Stimulated activated CD8-positive, alpha-beta memory T cell treated with anti-CD3 and anti-CD28 coated beads, Interleukin-4, amount 100 ng/mL, for 1 hour (primary cell): ENCODE measurements around the gene UVRAG.
"Not testable (repeated sequence)": the region's sequence is repeated elsewhere in the genome, so short reads cannot be mapped to it uniquely, and the experiment has no call there.

Experiments used
- DNase-seq, 2 donors: peaks; one replicate each; pipeline ENCODE4 v3.0.0-alpha.2; 2020; ENCODE audit warnings: low read depth in 2 of 2, low spot score in 1 of 2

UVRAG gene

GRCh38 chr11:75946531-75947530 is 131.8 kb downstream of the UVRAG start:
- no peak for DNase-seq

DNA sequence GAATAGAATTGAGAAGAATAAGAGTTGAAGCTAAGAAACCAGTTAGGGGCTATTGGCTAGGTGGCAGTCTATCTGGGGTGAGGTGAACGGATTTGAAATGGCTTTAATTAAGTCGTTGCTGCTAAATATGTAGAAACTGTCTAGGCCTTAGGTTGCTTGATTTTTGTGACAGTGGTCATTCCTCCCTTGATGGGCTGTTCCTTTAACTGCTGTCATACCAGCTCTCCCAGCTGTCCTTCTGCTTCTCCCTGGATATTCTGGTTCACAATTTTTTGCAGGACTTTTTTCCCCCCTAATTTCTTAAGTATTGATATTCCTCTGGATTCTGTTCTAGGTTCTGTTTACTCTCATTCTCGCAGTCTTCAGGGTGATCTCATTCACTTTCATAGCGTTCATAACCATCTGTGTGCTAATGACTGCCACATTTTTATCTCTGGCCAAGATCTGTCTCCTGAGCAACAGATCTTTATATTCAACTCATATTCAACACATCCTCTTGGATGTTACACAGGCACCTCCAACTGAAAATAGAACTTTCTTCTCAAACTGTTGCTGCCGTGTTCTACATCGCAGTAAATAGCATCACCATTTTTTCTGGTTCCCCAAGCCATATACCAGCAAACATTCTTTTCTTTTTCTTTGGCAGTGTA is 134.1 kb downstream of the UVRAG start:
- no peak for DNase-seq

- no peak for DNase-seq
Observed at GRCh38 chr11:75950141-75950540, 135.1 kb downstream of the UVRAG start.

DNA sequence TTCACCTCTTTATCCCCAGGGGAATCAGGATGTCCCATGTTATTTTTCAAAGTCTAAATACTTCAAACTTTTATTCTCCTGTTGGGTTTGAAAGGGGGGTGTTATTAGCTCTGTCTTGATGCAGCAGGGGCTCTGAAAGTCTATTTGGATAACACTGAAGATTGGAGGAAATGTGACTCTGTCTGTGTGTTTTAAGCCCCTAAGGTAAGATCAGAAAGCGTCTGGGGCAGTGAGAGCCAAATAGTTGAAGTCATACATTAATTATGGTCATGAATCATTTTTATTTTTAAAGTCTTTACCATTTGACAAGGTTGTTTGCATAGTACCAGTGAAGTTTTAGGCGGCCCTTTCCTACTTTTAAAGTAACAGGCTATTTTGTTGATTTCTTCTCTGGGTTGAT is 139.0 kb downstream of the UVRAG start:
- DNase-seq: no peak

GRCh38 chr11:75955443-75955842 is 140.4 kb downstream of the UVRAG start:
- DNase-seq: no peak

DNA sequence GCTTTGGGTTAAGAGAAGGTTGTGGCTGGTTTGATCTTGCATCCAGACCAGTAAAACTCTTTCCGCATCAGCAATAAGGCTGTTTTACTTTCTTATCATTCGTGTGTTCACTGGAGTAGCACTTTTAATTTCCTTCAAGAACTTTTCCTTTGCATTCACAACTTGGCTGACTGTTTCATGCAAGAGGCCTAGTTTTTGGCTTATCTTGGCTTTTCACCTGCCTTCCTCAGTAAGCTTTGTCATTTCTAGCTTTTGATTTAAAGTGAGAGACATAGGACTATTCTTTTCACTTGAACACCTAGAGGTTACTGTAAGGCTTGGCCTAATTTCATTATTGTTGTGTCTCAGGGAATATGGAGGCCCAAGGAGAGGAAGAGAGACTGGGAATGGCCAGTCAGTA is 144.5 kb downstream of the UVRAG start:
- DNase-seq: no peak

GRCh38 chr11:75964071-75964470 is 149.1 kb downstream of the UVRAG start:
- no peak for DNase-seq

GRCh38 chr11:75966537-75967287 is 151.7 kb downstream of the UVRAG start:
- DNase-seq: no peak

DNA sequence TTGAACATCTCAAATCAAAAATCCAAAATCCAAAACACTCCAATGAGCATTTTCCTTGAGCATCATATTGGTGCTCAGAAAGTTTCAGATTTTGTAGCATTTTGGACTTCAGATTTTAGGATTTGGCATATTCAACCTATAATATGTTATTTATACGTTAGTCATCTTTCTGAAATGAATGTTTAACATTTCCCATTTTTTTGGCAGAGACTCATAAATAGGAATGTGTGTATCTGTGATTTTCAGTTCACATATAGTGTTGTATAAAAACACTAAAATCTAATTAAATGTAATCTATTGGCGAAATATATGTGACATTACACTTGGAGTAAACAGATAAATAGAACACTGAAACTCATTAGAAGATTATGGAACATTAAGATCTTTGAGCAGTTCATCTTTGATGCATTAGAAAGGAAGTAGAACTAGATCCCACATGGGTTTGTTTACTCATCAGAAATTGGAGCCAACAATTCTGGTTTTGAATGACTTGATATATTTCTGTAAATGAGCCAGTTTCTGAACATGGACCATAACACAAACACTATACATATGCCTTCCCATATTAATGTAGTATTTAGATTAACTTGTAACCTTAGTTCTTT is 153.1 kb downstream of the UVRAG start:
- no peak for DNase-seq

- DNase-seq: no peak
Observed at GRCh38 chr11:75969626-75970308, 154.8 kb downstream of the UVRAG start.

- DNase-seq: not testable (repeated sequence)
Observed at GRCh38 chr11:75973710-75974109, 158.7 kb downstream of the UVRAG start.

DNA sequence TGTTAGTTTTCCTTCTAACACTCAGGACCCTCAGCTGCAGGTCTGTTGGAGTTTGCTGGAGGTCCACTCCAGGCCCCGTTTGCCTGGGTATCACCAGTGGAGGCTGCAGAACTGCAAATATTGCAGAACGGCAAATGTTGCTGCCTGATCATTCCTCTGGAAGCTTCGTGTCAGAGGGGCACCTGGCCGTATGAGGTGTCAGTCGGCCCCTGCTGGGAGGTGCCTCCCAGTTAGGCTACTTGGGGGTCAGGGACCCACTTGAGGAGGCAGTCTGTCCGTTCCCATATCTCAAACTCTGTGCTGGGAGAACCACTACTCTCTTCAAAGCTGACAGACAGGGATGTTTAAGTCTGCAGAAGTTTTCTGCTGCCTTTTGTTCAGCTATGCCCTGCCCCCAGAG is 164.1 kb downstream of the UVRAG start:
- DNase-seq: not testable (repeated sequence)

DNA sequence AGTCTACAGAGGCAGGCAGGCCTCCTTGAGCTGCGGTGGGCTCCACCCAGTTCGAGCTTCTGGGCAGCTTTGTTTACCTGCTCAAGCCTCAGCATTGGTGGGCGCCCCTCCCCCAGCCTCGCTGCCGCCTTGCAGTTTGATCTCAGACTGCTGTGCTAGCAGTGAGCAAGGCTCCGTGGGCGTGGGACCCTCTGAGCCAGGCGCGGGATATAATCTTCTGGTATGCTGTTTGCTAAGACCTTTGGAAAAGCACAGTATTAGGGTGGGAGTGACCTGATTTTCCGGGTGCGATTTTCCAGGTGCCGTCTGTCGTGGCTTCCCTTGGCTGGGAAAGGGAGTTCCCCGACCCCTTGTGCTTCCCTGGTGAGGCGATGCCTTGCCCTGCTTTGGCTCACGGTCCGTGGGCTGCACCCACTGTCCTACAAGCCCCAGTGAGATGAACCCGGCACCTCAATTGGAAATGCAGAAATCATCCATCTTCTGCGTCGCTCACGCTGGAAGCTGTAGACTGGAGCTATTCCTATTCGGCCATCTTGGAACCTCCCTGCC is 164.5 kb downstream of the UVRAG start:
- not testable (repeated sequence) for DNase-seq

DNA sequence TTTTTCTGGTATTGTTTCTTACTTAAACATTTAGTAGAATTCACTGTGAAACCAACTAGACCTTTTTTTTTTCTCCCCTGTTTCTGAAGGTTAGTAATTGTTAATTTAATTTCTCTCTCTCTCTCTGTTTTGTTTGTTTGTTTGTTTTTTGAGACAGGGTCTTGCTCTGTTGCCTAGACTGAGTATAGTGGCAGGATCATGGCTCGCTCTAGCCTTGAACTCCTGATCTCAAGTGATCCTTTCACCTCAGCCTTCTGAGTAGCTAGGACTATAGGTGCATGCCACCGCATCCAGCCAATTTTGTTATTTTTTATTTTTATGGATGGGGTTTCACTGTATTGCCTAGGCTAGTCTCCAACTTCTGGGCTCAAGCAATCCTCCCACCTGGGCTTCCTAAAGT is 165.0 kb downstream of the UVRAG start:
- no peak for DNase-seq

DNA sequence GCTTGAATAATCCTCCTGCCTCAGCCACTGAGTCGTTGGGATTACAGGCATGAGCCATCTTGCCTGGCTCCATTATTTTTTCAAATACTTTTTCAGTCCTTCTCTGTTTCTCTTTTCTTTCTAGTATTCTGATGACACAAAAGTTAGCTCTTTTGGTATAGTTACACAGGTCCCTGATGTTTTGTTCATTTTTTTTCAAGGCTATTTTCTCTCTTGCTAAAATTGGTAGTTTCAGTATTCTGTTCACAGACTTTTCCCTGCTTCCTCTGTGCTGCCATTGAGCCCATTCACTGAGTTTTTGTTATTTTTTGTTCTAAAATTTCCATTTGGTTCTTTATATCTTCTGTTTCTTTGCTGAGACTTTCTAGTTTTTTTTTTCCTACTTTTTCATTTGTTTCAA is 166.5 kb downstream of the UVRAG start:
- no peak for DNase-seq

GRCh38 chr11:75982309-75982708 is 167.3 kb downstream of the UVRAG start:
- no peak for DNase-seq

- no peak for DNase-seq
Observed at GRCh38 chr11:75986966-75987365, 172.0 kb downstream of the UVRAG start.

DNA sequence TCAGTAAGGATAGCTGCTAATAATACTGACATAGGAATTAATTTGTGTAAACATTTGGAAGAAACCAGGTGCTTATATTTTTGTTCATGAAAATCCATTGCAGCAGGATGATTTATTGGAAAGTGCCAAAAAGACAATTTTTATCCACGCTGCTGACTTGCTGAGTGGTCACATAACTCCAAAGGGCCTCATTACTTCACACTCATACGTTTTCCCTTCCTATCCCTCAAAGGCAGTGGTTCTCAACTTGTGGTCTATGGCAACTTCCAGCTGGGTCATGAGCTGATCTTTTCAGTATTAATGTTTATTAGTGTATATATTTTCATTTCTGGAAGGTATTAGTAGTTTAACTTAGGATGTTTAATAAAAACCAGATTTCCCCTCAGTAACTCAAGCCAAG is 178.1 kb downstream of the UVRAG start:
- no peak for DNase-seq

GRCh38 chr11:75994616-75995015 is 179.6 kb downstream of the UVRAG start:
- no peak for DNase-seq
